Measurements from ENCODE around the gene DNAJB13. TPM values are rescaled to one million over a fixed set of nuclear protein-coding genes. Genes with fewer than 3 reads are reported as not detected.

DNAJB13 gene
- total and polyA plus RNA-seq, 2 of the 13 experiments (the other 11 are each of a cell fraction or from before 2014, with no cell fraction given): 2.3 TPM; not detected in 1

DNA sequence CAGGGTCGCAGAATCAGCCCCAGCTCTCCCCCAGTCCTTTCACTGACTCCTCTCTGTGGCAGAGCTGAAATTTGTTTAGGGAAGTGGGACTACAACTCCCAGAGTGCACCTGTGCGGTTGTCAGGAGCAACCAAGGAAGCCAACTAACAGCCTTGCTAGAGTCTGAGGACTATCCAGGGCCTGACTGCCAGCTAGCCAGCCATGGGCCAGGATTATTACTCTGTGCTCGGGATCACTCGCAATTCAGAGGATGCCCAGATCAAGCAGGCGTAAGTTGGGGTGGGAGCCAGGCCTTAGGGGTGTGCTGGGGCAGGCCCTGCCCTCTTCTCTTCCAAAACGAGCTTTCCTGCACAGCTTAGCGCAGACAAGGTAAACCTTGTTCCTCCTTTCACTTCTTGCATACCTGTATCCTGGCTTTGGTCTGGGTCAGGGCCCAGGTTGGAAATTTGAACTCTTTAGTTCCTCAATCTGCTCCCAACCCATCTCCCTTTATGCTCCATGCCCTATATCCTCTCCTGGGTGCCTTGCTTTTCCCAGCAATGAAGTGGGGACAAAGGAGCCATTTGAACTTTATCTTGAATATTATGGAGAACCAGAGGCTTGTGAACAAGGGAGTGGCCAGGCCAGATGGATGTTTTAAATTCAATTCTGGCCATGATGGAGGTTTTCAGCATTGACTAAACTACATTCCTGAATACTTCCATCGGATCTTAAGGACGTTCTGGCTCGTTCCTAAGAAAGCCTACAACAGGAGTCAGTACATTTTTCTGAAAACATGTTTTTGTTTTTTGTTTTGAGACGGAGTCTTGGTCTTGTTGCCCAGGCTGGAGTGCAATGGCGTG lies at the start of gene DNAJB13 (continued):
- TF ChIP-seq ZMYM3 (CRISPR knock-in tag; IDR thresholded peaks at IDR 0.05): 0 out of 2 replicates have a peak, but pooled peaks have one; percentile 22
- TF ChIP-seq SMAD1 (CRISPR knock-in tag; IDR thresholded peaks at IDR 0.05; ENCODE audit: borderline replicate concordance, low read depth): peak; percentile 74; the same call in 1 of the 2 replicates
- TF ChIP-seq RXRA (CRISPR knock-in tag; IDR thresholded peaks at IDR 0.05): 0 out of 2 replicates have a peak, but pooled peaks have one; percentile 18
- 0 out of 2 replicates have a peak, but pooled peaks have one; percentile 18 for TF ChIP-seq FOXA3 (CRISPR knock-in tag; IDR thresholded peaks at IDR 0.05)
- no peak for TF ChIP-seq RFX5 (IDR thresholded peaks at IDR 0.05; ENCODE audit: low read depth, low read length)
- TF ChIP-seq HMGXB3 (CRISPR knock-in tag; IDR thresholded peaks at IDR 0.05; ENCODE audit: borderline replicate concordance): peak; percentile 87; the same call in 1 of the 2 replicates
- no peak for TF ChIP-seq CHCHD3 (CRISPR knock-in tag; IDR thresholded peaks at IDR 0.05)
- TF ChIP-seq THAP11 (CRISPR knock-in tag; IDR thresholded peaks at IDR 0.05): peak; percentile 98
- no peak for TF ChIP-seq TCF7 (IDR thresholded peaks at IDR 0.05; ENCODE audit: low read depth)
- TF ChIP-seq PRPF4 (IDR thresholded peaks at IDR 0.05; ENCODE audit: low read depth, low read length, poor library complexity, severe bottlenecking): no peak
- no peak for TF ChIP-seq POLR2G (IDR thresholded peaks at IDR 0.05; ENCODE audit: low read depth, low read length)
- TF ChIP-seq ZFYVE20 (CRISPR knock-in tag; IDR thresholded peaks at IDR 0.05; ENCODE audit: borderline replicate concordance, low read depth): no peak
- 0 out of 2 replicates have a peak, but pooled peaks have one; percentile 40 for TF ChIP-seq ELF3 (CRISPR knock-in tag; IDR thresholded peaks at IDR 0.05)
- TF ChIP-seq, protein P1, sequence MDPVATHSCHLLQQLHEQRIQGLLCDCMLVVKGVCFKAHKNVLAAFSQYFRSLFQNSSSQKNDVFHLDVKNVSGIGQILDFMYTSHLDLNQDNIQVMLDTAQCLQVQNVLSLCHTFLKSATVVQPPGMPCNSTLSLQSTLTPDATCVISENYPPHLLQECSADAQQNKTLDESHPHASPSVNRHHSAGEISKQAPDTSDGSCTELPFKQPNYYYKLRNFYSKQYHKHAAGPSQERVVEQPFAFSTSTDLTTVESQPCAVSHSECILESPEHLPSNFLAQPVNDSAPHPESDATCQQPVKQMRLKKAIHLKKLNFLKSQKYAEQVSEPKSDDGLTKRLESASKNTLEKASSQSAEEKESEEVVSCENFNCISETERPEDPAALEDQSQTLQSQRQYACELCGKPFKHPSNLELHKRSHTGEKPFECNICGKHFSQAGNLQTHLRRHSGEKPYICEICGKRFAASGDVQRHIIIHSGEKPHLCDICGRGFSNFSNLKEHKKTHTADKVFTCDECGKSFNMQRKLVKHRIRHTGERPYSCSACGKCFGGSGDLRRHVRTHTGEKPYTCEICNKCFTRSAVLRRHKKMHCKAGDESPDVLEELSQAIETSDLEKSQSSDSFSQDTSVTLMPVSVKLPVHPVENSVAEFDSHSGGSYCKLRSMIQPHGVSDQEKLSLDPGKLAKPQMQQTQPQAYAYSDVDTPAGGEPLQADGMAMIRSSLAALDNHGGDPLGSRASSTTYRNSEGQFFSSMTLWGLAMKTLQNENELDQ (CRISPR knock-in tag; IDR thresholded peaks at IDR 0.05; ENCODE audit: borderline replicate concordance): 0 out of 2 replicates have a peak, but pooled peaks have one; percentile 28
- 0 out of 2 replicates have a peak, but pooled peaks have one; percentile 71 for TF ChIP-seq ZNF83 (CRISPR knock-in tag; IDR thresholded peaks at IDR 0.05; ENCODE audit: borderline replicate concordance)
- TF ChIP-seq ZBTB25 (CRISPR knock-in tag; IDR thresholded peaks at IDR 0.05): no peak
- 0 out of 2 replicates have a peak, but pooled peaks have one; percentile 21 for TF ChIP-seq MTERF4 (CRISPR knock-in tag; IDR thresholded peaks at IDR 0.05)
- no peak for TF ChIP-seq ZNF292 (CRISPR knock-in tag; IDR thresholded peaks at IDR 0.05; ENCODE audit: borderline replicate concordance, low read depth)
- peak; percentile 14; the same call in 1 of the 2 replicates for TF ChIP-seq ZBTB38 (CRISPR knock-in tag; IDR thresholded peaks at IDR 0.05)

Measured in HepG2 (cell line).